GM12878 (cell line): ENCODE results near the gene TMCC2. TPM values are rescaled to one million over a fixed set of nuclear protein-coding genes. Genes with fewer than 3 reads are reported as not detected.

Experiments
- BMI1 ChIP-seq: fragments of 450-650 bp; IDR thresholded peaks from 2 replicates; pipeline ENCODE4 v1.6.1; 2016; ENCODE audit warnings: mild to moderate bottlenecking, moderate library complexity, borderline replicate concordance
- ESRRA ChIP-seq: IDR thresholded peaks from 2 replicates; pipeline ENCODE4 v1.6.1; 2012; ENCODE audit warnings: mild to moderate bottlenecking, low read length, improper control_type of control experiment
- FOXK2 ChIP-seq: fragments of 450-650 bp; IDR thresholded peaks from 2 replicates; pipeline ENCODE4 v1.6.1; 2017; ENCODE audit warnings: mild to moderate bottlenecking, moderate library complexity
- MYC ChIP-seq: IDR thresholded peaks from 2 replicates; pipeline ENCODE4 v1.6.1; 2011; ENCODE audit warnings: mild to moderate bottlenecking, low read length, moderate library complexity, inconsistent platforms; ENCODE audit not compliant: insufficient read depth, insufficient replicate concordance, insufficient read length, severe bottlenecking
- NFYA ChIP-seq: IDR thresholded peaks from 2 replicates; pipeline ENCODE4 v1.6.1; 2011; ENCODE audit warnings: low read depth, mild to moderate bottlenecking, low read length, improper control_type of control experiment, borderline replicate concordance
- NFYB ChIP-seq: IDR thresholded peaks from 2 replicates; pipeline ENCODE4 v1.6.1; 2011; ENCODE audit warnings: low read depth, mild to moderate bottlenecking, low read length, improper control_type of control experiment, moderate library complexity; ENCODE audit not compliant: insufficient read depth
- POLR2AphosphoS2 ChIP-seq: IDR thresholded peaks from 2 replicates; pipeline ENCODE4 v1.6.1; 2011; ENCODE audit warnings: low read depth, mild to moderate bottlenecking, low read length, improper control_type of control experiment, moderate library complexity
- SREBF2 ChIP-seq: IDR thresholded peaks from 2 replicates; pipeline ENCODE4 v1.6.1; 2012; ENCODE audit warnings: mild to moderate bottlenecking, low read length
- SUPT20H ChIP-seq: IDR thresholded peaks from 2 replicates; pipeline ENCODE4 v1.6.1; 2011; ENCODE audit warnings: low read depth, mild to moderate bottlenecking, low read length, moderate library complexity, borderline replicate concordance; ENCODE audit not compliant: control insufficient read depth
- YBX1 ChIP-seq: fragments of 450-650 bp; IDR thresholded peaks from 2 replicates; pipeline ENCODE4 v1.6.1; 2016; ENCODE audit warnings: antibody characterized with exemption
- YY1 ChIP-seq: IDR thresholded peaks from 2 replicates; pipeline ENCODE4 v1.6.1; 2011; ENCODE audit warnings: low read depth, mild to moderate bottlenecking, low read length
- ZNF217 ChIP-seq: fragments of 450-650 bp; IDR thresholded peaks from 2 replicates; pipeline ENCODE4 v1.6.1; 2017; ENCODE audit warnings: antibody characterized with exemption, mild to moderate bottlenecking
- ZZZ3 ChIP-seq: IDR thresholded peaks from 2 replicates; pipeline ENCODE4 v1.6.1; 2011; ENCODE audit warnings: low read depth; ENCODE audit not compliant: control insufficient read depth, insufficient read length
- polyA plus RNA-seq, 11 experiments: library from polyadenylated mRNA; depleted of rRNA in 4 of 11; unstranded in 6 of 11; stranded (reverse) in 5 of 11; fragments of >200 nt; fragmentation: Nextera tagmentation in 4 of 11; fragmentation: Illumina TruSeq in 1 of 11; extraction: Ambion mirVana in 4 of 11; extraction: Trizol in 1 of 11; gene quantifications; 1 replicate in 1 of 11; 2 replicates in 10 of 11; pipeline versions ENCODE4 v1.2.1 to v1.2.3, GENCODE V29; 2011 to 2016; ENCODE audit warnings: inconsistent platforms in 2 of 11, missing spikeins in 2 of 11, low read depth in 1 of 11
- total RNA-seq, 4 experiments: library from RNA; depleted of rRNA in 3 of 4; stranded (reverse); fragments of >200 nt in 3 of 4; fragmentation: Illumina TruSeq in 1 of 4; extraction: Trizol in 1 of 4; gene quantifications; 2 replicates each; pipeline versions ENCODE4 v1.2.1 to v1.2.3, GENCODE V29; 2013 to 2021
- TF ChIP-seq, protein P1 (sequence below): fragments of 450-650 bp; IDR thresholded peaks from 2 replicates; pipeline ENCODE4 v1.6.1; 2017; ENCODE audit warnings: mild to moderate bottlenecking
- TF ChIP-seq, protein P2 (sequence below): fragments of 150-350 bp; IDR thresholded peaks from 2 replicates; pipeline ENCODE4 v1.6.1; 2016; ENCODE audit warnings: low read depth, low read length
- TF ChIP-seq, protein P3 (sequence below): fragments of 450-650 bp; IDR thresholded peaks from 2 replicates; pipeline ENCODE4 v1.6.1; 2016; ENCODE audit warnings: mild to moderate bottlenecking
- TF ChIP-seq, protein P4 (sequence below): IDR thresholded peaks from 2 replicates; pipeline ENCODE4 v1.6.1; 2011; ENCODE audit warnings: low read depth, low read length, improper control_type of control experiment, borderline replicate concordance
- TF ChIP-seq, protein P5 (sequence below): fragments of 450-650 bp; formaldehyde crosslinking; IDR thresholded peaks from 2 replicates; pipeline ENCODE4 v1.5.0; 2022; ENCODE audit warnings: mild to moderate bottlenecking, missing genetic modification characterization

Gene TMCC2
- total and polyA plus RNA-seq, 10 of the 15 experiments (the other 5 are each of a cell fraction or from before 2014, with no cell fraction given) = 0.06 to 2.3 (median 0.76) TPM

DNA sequence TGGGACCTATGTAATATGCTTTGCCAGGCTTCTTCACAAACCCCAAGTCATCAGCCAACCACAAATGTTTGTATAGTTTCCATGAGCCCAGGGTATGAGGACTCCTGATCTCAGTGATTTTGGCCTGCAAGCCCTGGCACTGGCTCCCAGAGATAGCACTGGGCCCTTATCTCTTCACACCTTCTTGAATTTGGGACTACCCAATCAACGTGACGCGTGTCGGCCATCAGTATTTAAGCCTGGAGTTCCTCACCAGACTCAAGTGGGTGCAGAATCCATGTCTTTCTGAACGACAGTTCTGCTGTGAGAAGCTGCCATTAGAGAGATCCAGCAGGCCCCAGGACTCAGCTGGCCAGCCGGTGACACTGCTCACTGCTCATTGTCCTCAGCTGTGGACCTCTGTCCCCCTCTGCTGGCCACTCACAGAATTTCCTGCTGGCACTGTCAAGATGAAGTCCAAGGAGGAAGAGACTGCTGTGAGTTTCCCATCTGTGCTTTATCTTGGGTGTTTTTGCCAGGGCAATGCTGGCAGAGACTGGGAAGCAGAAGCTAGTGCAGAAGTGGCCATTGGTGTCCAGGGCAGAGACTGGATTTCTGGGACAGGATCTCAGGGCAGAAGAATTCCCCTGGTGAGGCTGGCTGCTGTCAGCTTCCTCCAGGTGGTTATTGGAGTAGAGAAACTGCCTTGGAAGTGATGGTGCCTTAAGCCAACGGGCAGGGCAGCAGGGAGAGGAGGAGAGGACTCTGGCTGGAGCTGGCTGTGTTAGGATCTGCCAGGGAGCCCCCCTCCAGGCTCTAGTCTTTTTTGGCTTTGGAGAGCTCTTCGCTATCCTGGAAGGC lies 28.4 kb downstream of the TMCC2 start (continued):
- TF ChIP-seq YY1 (peak; percentile 82), FOXK2 (no peak), YBX1 (no peak), MYC (no peak), NFYB (no peak), SUPT20H (no peak), ZNF217 (no peak), ESRRA (no peak), ZZZ3 (no peak), NFYA (no peak), POLR2AphosphoS2 (no peak), BMI1 (no peak), SREBF2 (no peak)
- TF ChIP-seq, protein P1, sequence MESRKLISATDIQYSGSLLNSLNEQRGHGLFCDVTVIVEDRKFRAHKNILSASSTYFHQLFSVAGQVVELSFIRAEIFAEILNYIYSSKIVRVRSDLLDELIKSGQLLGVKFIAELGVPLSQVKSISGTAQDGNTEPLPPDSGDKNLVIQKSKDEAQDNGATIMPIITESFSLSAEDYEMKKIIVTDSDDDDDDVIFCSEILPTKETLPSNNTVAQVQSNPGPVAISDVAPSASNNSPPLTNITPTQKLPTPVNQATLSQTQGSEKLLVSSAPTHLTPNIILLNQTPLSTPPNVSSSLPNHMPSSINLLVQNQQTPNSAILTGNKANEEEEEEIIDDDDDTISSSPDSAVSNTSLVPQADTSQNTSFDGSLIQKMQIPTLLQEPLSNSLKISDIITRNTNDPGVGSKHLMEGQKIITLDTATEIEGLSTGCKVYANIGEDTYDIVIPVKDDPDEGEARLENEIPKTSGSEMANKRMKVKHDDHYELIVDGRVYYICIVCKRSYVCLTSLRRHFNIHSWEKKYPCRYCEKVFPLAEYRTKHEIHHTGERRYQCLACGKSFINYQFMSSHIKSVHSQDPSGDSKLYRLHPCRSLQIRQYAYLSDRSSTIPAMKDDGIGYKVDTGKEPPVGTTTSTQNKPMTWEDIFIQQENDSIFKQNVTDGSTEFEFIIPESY = no peak
- TF ChIP-seq, protein P2, sequence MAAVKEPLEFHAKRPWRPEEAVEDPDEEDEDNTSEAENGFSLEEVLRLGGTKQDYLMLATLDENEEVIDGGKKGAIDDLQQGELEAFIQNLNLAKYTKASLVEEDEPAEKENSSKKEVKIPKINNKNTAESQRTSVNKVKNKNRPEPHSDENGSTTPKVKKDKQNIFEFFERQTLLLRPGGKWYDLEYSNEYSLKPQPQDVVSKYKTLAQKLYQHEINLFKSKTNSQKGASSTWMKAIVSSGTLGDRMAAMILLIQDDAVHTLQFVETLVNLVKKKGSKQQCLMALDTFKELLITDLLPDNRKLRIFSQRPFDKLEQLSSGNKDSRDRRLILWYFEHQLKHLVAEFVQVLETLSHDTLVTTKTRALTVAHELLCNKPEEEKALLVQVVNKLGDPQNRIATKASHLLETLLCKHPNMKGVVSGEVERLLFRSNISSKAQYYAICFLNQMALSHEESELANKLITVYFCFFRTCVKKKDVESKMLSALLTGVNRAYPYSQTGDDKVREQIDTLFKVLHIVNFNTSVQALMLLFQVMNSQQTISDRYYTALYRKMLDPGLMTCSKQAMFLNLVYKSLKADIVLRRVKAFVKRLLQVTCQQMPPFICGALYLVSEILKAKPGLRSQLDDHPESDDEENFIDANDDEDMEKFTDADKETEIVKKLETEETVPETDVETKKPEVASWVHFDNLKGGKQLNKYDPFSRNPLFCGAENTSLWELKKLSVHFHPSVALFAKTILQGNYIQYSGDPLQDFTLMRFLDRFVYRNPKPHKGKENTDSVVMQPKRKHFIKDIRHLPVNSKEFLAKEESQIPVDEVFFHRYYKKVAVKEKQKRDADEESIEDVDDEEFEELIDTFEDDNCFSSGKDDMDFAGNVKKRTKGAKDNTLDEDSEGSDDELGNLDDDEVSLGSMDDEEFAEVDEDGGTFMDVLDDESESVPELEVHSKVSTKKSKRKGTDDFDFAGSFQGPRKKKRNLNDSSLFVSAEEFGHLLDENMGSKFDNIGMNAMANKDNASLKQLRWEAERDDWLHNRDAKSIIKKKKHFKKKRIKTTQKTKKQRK = no peak
- TF ChIP-seq, protein P3, sequence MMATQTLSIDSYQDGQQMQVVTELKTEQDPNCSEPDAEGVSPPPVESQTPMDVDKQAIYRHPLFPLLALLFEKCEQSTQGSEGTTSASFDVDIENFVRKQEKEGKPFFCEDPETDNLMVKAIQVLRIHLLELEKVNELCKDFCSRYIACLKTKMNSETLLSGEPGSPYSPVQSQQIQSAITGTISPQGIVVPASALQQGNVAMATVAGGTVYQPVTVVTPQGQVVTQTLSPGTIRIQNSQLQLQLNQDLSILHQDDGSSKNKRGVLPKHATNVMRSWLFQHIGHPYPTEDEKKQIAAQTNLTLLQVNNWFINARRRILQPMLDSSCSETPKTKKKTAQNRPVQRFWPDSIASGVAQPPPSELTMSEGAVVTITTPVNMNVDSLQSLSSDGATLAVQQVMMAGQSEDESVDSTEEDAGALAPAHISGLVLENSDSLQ = peak; percentile 22; the same call in 1 of the 2 replicates
- TF ChIP-seq, protein P4, sequence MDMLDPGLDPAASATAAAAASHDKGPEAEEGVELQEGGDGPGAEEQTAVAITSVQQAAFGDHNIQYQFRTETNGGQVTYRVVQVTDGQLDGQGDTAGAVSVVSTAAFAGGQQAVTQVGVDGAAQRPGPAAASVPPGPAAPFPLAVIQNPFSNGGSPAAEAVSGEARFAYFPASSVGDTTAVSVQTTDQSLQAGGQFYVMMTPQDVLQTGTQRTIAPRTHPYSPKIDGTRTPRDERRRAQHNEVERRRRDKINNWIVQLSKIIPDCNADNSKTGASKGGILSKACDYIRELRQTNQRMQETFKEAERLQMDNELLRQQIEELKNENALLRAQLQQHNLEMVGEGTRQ = no peak
- TF ChIP-seq, protein P5, sequence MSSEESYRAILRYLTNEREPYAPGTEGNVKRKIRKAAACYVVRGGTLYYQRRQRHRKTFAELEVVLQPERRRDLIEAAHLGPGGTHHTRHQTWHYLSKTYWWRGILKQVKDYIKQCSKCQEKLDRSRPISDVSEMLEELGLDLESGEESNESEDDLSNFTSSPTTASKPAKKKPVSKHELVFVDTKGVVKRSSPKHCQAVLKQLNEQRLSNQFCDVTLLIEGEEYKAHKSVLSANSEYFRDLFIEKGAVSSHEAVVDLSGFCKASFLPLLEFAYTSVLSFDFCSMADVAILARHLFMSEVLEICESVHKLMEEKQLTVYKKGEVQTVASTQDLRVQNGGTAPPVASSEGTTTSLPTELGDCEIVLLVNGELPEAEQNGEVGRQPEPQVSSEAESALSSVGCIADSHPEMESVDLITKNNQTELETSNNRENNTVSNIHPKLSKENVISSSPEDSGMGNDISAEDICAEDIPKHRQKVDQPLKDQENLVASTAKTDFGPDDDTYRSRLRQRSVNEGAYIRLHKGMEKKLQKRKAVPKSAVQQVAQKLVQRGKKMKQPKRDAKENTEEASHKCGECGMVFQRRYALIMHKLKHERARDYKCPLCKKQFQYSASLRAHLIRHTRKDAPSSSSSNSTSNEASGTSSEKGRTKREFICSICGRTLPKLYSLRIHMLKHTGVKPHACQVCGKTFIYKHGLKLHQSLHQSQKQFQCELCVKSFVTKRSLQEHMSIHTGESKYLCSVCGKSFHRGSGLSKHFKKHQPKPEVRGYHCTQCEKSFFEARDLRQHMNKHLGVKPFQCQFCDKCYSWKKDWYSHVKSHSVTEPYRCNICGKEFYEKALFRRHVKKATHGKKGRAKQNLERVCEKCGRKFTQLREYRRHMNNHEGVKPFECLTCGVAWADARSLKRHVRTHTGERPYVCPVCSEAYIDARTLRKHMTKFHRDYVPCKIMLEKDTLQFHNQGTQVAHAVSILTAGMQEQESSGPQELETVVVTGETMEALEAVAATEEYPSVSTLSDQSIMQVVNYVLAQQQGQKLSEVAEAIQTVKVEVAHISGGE (CRISPR knock-in tag) = no peak
